Uterus (tissue), 2 donors: ENCODE measurements around the gene LDLRAD2.

ENCODE experiments used
- CTCF ChIP-seq, 4 experiments: fragments of 200-600 bp in 2 of 4; fragments of 450-650 bp in 2 of 4; sonication (generic) in 2 of 4; IDR thresholded peaks; one replicate each; pipeline ENCODE4 v1.5.1; 2016 to 2019; ENCODE audit warnings: antibody characterized with exemption in 4 of 4, mild to moderate bottlenecking in 2 of 4, moderate library complexity in 1 of 4
- POLR2A ChIP-seq, 2 donors: fragments of 450-650 bp; IDR thresholded peaks; one replicate each; pipeline ENCODE4 v1.6.1; 2016; ENCODE audit warnings: antibody characterized with exemption in 2 of 2, mild to moderate bottlenecking in 1 of 2, moderate library complexity in 1 of 2

GRCh38 chr1:21839337-21840037, 27.4 kb downstream of the LDLRAD2 start:
- TF ChIP-seq CTCF (IDR thresholded peaks at IDR 0.05): no peak
- no peak for TF ChIP-seq POLR2A (IDR thresholded peaks at IDR 0.05)
